GM12873 (cell line): ENCODE measurements around the gene PMPCB.

Experiments used
- CTCF ChIP-seq: IDR thresholded peaks from 2 replicates; pipeline ENCODE4 v1.5.1; 2012; ENCODE audit warnings: low read depth, mild to moderate bottlenecking, moderate library complexity, low read length, control low read depth; ENCODE audit not compliant: insufficient read depth; ENCODE audit errors: missing control alignments

Gene PMPCB

DNA sequence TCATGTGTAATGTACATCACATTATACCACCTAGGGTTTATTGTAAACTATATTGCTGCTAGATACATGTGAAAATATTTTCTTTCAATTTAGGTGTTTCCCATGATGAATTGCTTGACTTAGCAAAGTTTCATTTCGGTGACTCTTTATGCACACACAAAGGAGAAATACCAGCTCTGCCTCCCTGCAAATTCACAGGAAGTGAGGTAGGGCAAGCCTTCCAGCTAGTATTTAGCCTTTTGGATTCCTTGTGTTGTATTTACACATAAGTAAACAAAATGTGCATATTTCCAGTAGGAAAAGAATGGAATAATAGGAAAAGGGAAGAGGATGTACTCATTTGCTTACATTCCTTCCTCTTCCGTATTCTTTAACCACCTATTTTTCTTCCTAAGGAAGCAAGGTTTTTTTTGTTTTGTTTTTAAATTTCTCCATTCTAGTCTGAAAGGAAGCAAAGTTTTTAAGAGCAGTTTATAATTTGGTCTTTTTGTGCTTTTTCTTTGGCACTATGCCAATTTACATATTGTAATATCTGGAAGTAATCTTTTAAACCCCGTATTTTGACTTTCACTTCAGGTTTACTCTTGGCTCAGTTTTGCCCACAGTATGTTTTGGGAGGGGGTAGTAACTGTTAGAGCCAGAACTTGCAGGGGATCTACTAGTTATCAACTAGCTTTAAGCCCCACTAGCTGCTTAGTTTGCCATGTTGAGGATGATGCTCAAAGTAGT lies 10.4 kb downstream of the PMPCB start:
- TF ChIP-seq CTCF, result no peak

DNA sequence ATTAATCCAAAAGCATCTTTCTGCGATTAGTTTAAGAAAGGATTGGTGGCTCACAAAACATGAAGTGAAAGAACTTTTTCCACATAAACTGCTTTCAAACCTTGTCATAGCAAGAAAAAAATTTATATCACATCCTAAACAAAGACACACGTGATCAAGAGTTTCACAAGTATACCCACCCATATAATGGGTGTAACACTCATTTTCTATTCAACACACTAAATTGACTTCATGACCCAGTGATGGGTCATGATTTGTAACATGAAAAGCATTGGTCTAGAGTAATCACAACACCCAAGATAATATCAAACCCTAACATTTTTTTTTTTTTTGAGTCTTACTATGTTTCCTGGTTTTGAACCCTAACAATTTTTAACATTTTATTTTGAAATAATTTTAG lies 17.6 kb downstream of the PMPCB start:
- no peak for TF ChIP-seq CTCF

- no peak for TF ChIP-seq CTCF
These were observed 19.2 kb downstream of the PMPCB start for GRCh38 chr7:103316380-103316941.

DNA sequence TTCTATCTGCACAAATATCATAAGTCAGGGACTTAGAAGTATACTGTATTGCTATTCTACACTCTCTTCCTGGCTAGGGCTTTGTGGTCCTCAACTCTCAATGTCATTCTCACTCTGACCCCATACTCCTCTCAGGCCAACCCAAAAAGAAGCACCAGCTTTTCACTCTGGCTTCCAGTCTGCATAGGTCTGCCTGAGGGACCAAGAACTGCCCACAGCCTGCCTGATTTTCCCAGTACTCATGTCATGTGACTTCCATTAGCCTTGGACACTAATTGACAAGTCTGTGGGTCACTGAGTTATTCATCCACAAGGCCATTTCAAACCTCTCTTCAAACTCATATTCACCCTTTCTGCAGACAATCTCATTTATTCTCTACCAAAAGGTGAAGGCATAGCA lies 19.8 kb downstream of the PMPCB start:
- no peak for TF ChIP-seq CTCF

DNA sequence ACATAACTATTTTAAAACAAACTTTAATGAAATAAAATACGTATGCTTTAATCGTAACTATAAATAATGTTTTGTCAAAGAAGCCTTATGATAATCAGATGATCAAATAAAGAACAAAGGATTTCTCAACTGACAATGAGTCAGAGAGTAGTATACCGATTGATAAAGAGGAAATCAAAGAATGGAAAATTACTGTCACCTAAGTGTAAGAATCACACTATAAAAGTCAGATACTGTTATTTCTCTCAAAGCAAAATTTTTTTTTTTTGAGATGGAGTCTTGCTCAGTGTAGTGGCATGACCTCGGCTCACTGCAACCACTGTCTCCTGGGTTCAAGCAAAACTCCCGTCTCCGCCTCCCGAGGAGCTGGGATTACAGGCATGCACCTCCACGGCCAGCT lies 28.5 kb downstream of the PMPCB start:
- TF ChIP-seq CTCF, result no peak

DNA sequence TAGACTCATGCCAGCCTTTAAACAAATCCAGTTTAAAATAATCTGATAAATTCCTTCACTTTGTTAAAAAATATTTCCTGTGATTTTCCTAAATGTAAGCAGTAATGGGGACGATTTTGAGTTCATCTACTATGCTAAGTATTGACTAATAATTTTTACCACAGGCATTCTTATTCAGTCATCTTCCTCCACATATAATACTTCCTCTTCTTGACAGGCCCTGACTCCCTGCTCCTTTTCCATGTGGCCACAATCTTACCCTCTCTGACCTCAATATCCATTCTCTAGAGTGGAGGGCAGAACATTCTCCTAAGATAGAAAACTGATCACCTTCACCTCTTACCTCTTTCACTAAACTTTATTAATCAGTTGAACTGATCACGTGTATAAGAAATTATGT lies 39.5 kb downstream of the PMPCB start:
- TF ChIP-seq CTCF, result no peak

GRCh38 chr7:103338864-103339263 lies 41.6 kb downstream of the PMPCB start:
- no peak for TF ChIP-seq CTCF
